ENCODE measurements around the gene ABCC11. TPM values are rescaled to one million over a fixed set of nuclear protein-coding genes. Genes with fewer than 3 reads are reported as not detected.
"Not testable (repeated sequence)": the region's sequence is repeated elsewhere in the genome, so short reads cannot be mapped to it uniquely, and the experiment has no call there.

The ABCC11 gene
- total RNA-seq, 4 donors from 2014 or later = 0.13 to 1.4 (median 0.36) TPM

DNA sequence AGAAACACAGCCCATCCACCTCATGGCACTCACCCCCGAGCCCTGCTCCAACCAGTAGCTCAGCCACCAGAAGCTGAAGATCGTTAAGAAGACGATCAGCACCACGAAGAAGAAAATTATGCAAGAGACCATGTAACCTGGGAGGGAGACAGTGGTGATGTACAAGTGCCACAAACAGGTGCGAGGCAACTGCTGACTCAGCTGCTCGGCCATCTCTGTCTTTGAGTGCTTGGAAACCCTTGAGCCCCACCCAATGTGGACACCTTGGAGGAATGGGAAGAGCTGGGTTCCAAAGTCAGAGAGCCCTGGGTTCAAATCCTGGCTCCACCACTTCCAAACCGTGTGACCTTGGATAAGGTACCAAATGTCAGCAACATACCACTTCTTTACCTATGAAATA lies 53.5 kb downstream of the ABCC11 start:
- H3K4me3 ChIP-seq = no peak overlapping the region
- no peaks in the 10 kb centered on the region for H3K4me1 ChIP-seq
- H3K9me3 ChIP-seq = no peaks in the 10 kb centered on the region
- H3K36me3 ChIP-seq = no peaks in the 10 kb centered on the region
- no peak for TF ChIP-seq EP300 (IDR thresholded peaks at IDR 0.05)
- H3K27me3 ChIP-seq = no peaks in the 10 kb centered on the region
- no peak for DNase-seq (ENCODE audit: low spot score in 2 of 2)
- H3K27ac ChIP-seq = no peak overlapping the region
- WGBS = 86% methylated on average over 7 of the region's 7 CpGs

DNA sequence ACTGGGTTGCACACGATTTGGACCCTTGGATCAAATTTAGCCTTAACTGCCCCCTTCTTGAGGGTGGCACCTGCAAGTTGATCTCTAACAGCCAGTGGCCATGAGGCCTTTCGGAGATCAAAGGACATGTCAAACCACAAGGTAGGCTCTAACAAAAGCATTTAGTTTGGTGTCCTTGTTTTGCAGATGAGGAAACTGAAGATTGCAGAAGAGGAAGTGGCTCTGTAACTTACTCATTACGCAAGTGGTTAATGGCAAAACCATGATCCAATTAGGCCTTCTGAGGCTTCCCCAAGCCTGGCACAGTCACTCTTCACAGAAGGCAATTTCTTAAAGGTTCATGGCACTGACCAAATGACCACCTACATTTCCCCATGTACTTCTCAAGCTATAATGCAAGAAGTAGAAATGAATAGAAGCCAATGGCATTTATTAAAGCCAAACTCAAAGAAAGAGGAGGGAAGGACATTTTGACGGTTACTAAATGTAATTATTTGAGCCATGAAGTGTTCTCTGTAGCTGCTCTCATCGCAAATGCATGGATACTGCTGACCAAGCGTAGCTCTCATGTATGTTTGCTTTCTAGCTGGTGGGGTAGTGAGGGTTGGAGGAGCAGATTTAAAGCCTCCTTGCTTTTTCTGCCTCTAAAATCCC lies 58.8 kb downstream of the ABCC11 start:
- H3K27me3 ChIP-seq = no peaks in the 10 kb centered on the region
- no peak overlapping the region for H3K4me3 ChIP-seq
- no peaks in the 10 kb centered on the region for H3K4me1 ChIP-seq
- 85% methylated on average over 6 of the region's 6 CpGs for WGBS
- no peaks in the 10 kb centered on the region for H3K36me3 ChIP-seq
- no peaks in the 10 kb centered on the region for H3K9me3 ChIP-seq
- no peak for DNase-seq (ENCODE audit: low spot score in 2 of 2)
- TF ChIP-seq EP300 (IDR thresholded peaks at IDR 0.05) (no peak), POLR2A (IDR thresholded peaks at IDR 0.05) (no peak), POLR2AphosphoS5 (IDR thresholded peaks at IDR 0.05) (no peak)
- TF ChIP-seq, protein P1, sequence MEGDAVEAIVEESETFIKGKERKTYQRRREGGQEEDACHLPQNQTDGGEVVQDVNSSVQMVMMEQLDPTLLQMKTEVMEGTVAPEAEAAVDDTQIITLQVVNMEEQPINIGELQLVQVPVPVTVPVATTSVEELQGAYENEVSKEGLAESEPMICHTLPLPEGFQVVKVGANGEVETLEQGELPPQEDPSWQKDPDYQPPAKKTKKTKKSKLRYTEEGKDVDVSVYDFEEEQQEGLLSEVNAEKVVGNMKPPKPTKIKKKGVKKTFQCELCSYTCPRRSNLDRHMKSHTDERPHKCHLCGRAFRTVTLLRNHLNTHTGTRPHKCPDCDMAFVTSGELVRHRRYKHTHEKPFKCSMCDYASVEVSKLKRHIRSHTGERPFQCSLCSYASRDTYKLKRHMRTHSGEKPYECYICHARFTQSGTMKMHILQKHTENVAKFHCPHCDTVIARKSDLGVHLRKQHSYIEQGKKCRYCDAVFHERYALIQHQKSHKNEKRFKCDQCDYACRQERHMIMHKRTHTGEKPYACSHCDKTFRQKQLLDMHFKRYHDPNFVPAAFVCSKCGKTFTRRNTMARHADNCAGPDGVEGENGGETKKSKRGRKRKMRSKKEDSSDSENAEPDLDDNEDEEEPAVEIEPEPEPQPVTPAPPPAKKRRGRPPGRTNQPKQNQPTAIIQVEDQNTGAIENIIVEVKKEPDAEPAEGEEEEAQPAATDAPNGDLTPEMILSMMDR (IDR thresholded peaks at IDR 0.05) = no peak
- H3K27ac ChIP-seq = no peak overlapping the region

DNA sequence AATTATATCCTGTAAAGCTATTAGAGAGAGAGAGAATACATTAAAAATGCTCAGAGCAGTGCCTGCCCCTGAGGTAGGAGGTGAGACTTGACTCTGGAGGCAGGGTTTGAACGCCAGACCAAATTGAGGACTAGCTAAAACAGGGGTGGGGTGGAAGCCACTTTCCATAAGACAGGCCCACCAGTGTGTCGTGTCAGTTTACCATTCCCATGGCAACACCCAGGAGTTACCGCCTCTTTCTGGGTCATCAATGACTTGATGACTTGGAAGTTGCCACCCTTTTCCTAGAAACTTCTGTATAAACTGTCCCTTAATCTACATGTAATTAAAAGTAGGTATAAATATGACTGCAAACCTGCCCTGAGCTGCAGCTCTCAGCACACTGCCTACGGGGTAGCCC lies 59.6 kb downstream of the ABCC11 start:
- TF ChIP-seq POLR2A (IDR thresholded peaks at IDR 0.05) (no peak), EP300 (IDR thresholded peaks at IDR 0.05) (no peak), POLR2AphosphoS5 (IDR thresholded peaks at IDR 0.05) (no peak)
- TF ChIP-seq, protein P1 (IDR thresholded peaks at IDR 0.05) = no peak
- Histone ChIP-seq H3K4me1 (no peaks in the 10 kb centered on the region), H3K36me3 (no peaks in the 10 kb centered on the region), H3K4me3 (no peak overlapping the region), H3K27me3 (no peaks in the 10 kb centered on the region), H3K27ac (no peak overlapping the region), H3K9me3 (no peaks in the 10 kb centered on the region)
- 84% methylated on average over 4 of the region's 4 CpGs for WGBS
- DNase-seq (ENCODE audit: low spot score in 2 of 2) = no peak

DNA sequence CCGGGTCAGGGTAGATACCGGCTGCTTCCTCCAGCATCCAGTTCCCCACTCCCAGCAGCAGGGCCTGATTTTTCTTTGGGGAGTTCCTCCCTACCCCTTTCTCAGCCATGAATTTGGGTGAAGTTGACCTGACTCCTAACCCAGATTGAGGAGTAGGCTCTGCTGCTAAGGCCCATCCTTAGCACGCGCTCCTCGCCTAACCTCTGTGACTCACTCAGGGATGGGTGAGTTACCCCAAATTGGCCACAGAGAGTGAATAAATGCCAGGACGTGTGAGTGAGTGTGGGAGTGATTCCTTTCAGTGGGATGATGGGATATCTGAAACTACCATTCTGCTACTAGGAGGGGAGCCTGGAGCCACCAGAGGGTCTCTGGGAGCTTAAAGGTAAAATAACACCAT lies 62.7 kb downstream of the ABCC11 start:
- Histone ChIP-seq H3K9me3 (no peaks in the 10 kb centered on the region), H3K4me3 (no peak overlapping the region), H3K36me3 (no peaks in the 10 kb centered on the region), H3K27ac (no peak overlapping the region), H3K27me3 (no peaks in the 10 kb centered on the region), H3K4me1 (no peaks in the 10 kb centered on the region)
- WGBS = 80% methylated on average over 6 of the region's 6 CpGs
- no peak for TF ChIP-seq EP300 (IDR thresholded peaks at IDR 0.05)
- no peak for TF ChIP-seq POLR2AphosphoS5 (IDR thresholded peaks at IDR 0.05)
- no peak for TF ChIP-seq POLR2A (IDR thresholded peaks at IDR 0.05)
- TF ChIP-seq, protein P1 (IDR thresholded peaks at IDR 0.05) = no peak
- DNase-seq (ENCODE audit: low spot score in 2 of 2) = no peak

DNA sequence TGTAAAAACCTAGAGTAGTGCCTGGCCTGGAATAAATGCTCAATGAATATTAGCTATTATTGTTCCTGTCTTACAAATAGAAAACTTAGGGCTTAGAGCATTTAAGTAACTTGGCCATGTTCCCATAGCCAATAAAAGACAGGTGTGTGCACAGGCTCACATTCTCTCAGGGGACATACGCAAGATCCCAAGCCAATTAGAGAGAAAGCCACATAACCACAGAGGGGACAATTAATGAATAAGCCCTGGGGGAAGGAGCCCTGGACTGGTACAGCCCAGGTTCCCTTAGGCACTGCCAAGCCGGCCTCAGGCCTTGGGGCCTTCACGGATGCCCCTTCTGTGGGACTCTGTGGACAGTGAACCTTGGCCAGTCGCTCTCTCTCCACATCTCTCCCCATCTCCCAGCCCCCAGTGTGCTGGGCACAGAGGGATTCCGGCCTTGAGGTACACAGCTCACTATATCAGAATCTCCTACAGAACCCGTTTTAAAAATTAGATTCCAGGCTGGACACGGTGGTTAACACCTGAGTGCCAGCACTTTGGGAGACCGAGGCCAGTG lies 64.3 kb downstream of the ABCC11 start:
- Histone ChIP-seq H3K27me3 (no peaks in the 10 kb centered on the region), H3K9me3 (no peaks in the 10 kb centered on the region), H3K4me3 (no peak overlapping the region), H3K27ac (no peak overlapping the region), H3K4me1 (no peaks in the 10 kb centered on the region), H3K36me3 (no peaks in the 10 kb centered on the region)
- 79% methylated on average over 8 of the region's 8 CpGs for WGBS
- DNase-seq (ENCODE audit: low spot score in 2 of 2) = no peak
- TF ChIP-seq, protein P1 (IDR thresholded peaks at IDR 0.05) = no peak
- TF ChIP-seq POLR2AphosphoS5 (IDR thresholded peaks at IDR 0.05) = no peak
- no peak for TF ChIP-seq EP300 (IDR thresholded peaks at IDR 0.05)
- no peak for TF ChIP-seq POLR2A (IDR thresholded peaks at IDR 0.05)

DNA sequence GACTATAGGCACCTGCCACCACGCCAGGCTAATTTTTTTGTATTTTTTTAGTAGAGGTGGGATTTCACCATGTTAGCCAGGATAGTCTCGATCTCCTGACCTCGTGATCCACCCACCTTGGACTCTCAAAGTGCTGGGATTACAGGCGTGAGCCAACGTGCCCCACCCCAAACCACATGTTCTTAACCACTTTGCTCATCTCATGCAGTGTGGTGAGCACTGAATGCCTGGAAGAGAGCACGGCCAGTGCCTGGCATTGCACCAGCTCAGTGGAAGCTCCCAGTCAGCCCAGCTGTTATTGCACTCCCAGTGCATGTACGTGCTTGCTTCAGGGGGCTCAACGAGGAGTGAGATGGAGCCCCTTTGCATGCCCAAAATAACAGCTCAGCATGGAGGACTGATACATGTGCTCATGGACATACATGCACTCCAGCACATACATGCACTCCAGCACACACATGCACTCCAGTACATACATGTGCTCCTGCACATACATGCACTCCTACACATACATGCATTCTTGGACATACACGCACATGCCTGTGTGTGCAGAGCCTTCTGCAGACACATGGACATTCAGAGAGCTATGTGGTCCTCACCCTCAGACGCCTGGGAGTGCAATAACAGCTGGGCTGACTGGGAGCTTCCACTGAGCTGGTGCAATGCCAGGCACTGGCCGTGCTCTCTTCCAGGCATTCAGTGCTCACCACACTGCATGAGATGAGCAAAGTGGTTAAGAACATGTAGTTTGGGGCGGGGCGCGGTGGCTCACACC lies 65.4 kb downstream of the ABCC11 start:
- H3K36me3 ChIP-seq; DNase-seq (ENCODE audit: low spot score in 2 of 2); H3K4me1 ChIP-seq; H3K27me3 ChIP-seq; H3K27ac ChIP-seq; H3K4me3 ChIP-seq; H3K9me3 ChIP-seq: not testable (repeated sequence)
- 58% methylated on average over 12 of the region's 14 CpGs for WGBS

Measured in suprapubic skin (tissue), 4 donors.